Ovary (tissue), 9 donors: ENCODE data around the gene SYTL3. TPM values are rescaled to one million over a fixed set of nuclear protein-coding genes. Genes with fewer than 3 reads are reported as not detected.
"Not testable (repeated sequence)": the region's sequence is repeated elsewhere in the genome, so short reads cannot be mapped to it uniquely, and the experiment has no call there.

Experiments
- DNase-seq, 5 donors: peaks; one replicate each; pipeline ENCODE4 v3.0.0-alpha.2; 2019 to 2020
- H3K27ac ChIP-seq, 2 donors: fragments of 200-600 bp; one replicate each; pipeline versions ENCODE4 v1.5.1 to v1.8.0; 2019 to 2022
- H3K27me3 ChIP-seq: fragments of 200-600 bp; one replicate; pipeline ENCODE4 v1.8.0; 2022
- H3K36me3 ChIP-seq: fragments of 200-600 bp; sonication (generic); one replicate; pipeline ENCODE4 v1.5.1; 2019
- H3K4me1 ChIP-seq: one replicate; pipeline ENCODE4 v1.8.1; 2013; ENCODE audit warnings: mild to moderate bottlenecking, moderate library complexity; ENCODE audit not compliant: insufficient read depth
- H3K4me3 ChIP-seq: fragments of 200-600 bp; sonication (generic); one replicate; pipeline ENCODE4 v1.5.1; 2017
- H3K9me3 ChIP-seq, 2 donors: fragments of 200-600 bp in 1 of 2; sonication (generic) in 1 of 2; one replicate each; pipeline versions ENCODE4 v1.5.1 to v1.8.1; 2013 to 2019; ENCODE audit warnings: mild to moderate bottlenecking in 1 of 2, moderate library complexity in 1 of 2
- EP300 ChIP-seq: sonication (generic); formaldehyde crosslinking; IDR thresholded peaks from one replicate; pipeline ENCODE4 v1.6.1; 2017; ENCODE audit warnings: antibody characterized with exemption
- POLR2A ChIP-seq: fragments of 450-650 bp; IDR thresholded peaks from one replicate; pipeline ENCODE4 v1.6.1; 2017; ENCODE audit warnings: antibody characterized with exemption, mild to moderate bottlenecking, moderate library complexity
- WGBS, 3 donors: extraction: QIAGEN DNeasy Blood & Tissue Kit in 1 of 3; methylation state at CpG; one replicate each; pipeline versions ENCODE4 v1.1.5 to v1.1.7; 2013 to 2017; 5-methylcytosine and 5-hydroxymethylcytosine counted together
- intact Hi-C, 4 donors: fragments of 100-400 bp; cut with DNase I; formaldehyde crosslinking; loops; one replicate each; pipeline versions ENCODE4 v1.11.0 to v1.15.1; 2022 to 2023
- polyA plus RNA-seq, 2 donors: library from polyadenylated mRNA; stranded (reverse); fragments of 200-250 nt in 1 of 2; fragments of 350-450 nt in 1 of 2; fragmentation: Illumina TruSeq in 1 of 2; extraction: RNeasy Lipid Tissue Mini Kit (QIAGEN cat#74804) in 1 of 2; gene quantifications; one replicate each; pipeline ENCODE4 v1.2.3, GENCODE V29; 2013 to 2014
- total RNA-seq, 7 donors: library from RNA; depleted of rRNA in 2 of 7; stranded (reverse); fragments of >200 nt in 2 of 7; fragmentation: NEBNext Ultra II Directional in 3 of 7; extraction: Animal tissue kit (Norgen Biotek cat#: 25700) in 3 of 7; gene quantifications; one replicate each; pipeline versions ENCODE4 v1.1.0 to v1.2.4, GENCODE V29; 2016 to 2023
- TF ChIP-seq, protein P1 (sequence below), 3 donors: fragments of 450-650 bp in 2 of 3; fragments of 200-600 bp in 1 of 3; IDR thresholded peaks; one replicate each; pipeline versions ENCODE4 v1.5.1 to v1.8.0; 2016 to 2022; ENCODE audit warnings: antibody characterized with exemption in 3 of 3, mild to moderate bottlenecking in 1 of 3
- donor health status: DM: no; HTN: no; CAD: no; lungs with moderate emphysema.
- donor health status: DM: no; HTN: no; CAD: no.
- donor health status: Bipolar disorder and iron deficiency.
- donor health status: DM: yes; HTN: yes; CAD: no.
- donor health status: DM: no; HTN: no; CAD: no.
- donor health status: DM: yes; HTN: yes; CAD: no.

Gene SYTL3
- total and polyA plus RNA-seq, 9 donors = 1.7 to 7.8 (median 2.5) TPM

DNA sequence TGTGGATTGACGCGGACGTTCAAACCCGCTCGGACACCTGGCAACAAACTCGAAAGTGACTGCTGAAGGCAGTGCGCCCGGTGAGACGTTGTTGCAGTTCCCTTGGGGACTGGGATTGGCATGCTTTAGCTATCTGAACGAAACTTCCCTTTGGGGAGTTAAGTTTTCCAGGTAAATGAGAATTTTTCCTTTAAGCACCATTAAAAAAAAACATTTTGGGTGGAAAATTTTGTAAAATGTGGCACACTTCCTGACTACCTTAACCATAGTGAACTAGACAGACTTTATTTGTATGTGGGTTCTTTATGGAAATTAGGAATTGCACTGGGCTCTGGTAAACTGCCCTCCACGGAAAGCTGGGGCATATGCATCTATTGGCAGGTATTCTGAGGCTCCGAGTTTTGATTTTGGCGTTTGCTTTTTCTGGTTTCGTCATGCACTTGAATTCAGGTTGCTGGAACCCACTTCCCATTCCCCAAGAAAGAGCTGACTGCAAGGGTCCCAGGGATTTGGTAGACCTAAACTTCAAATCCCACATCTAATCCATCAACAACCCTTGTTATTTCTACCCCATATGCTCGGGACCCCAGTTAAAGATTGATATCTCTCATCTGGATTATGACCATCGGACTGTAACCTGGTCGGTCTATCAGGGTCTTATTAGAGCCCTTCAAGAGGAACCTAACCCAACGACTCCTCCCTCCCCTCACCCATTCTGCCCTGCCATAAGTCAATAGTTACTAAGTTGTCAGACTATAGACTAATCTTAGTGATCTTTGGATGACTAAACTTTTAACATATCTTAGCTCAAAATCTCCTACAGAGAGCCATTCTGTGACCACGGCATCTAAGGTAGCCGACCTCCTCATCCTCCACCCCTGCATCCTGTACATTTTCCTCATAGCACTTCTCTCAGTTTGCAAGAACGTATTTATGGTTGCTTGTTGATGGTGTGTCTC lies 4.5 kb upstream of the SYTL3 start:
- TF ChIP-seq, protein P1, sequence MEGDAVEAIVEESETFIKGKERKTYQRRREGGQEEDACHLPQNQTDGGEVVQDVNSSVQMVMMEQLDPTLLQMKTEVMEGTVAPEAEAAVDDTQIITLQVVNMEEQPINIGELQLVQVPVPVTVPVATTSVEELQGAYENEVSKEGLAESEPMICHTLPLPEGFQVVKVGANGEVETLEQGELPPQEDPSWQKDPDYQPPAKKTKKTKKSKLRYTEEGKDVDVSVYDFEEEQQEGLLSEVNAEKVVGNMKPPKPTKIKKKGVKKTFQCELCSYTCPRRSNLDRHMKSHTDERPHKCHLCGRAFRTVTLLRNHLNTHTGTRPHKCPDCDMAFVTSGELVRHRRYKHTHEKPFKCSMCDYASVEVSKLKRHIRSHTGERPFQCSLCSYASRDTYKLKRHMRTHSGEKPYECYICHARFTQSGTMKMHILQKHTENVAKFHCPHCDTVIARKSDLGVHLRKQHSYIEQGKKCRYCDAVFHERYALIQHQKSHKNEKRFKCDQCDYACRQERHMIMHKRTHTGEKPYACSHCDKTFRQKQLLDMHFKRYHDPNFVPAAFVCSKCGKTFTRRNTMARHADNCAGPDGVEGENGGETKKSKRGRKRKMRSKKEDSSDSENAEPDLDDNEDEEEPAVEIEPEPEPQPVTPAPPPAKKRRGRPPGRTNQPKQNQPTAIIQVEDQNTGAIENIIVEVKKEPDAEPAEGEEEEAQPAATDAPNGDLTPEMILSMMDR (IDR thresholded peaks at IDR 0.05) = no peak
- TF ChIP-seq POLR2A (no peak), EP300 (no peak)
- peak in 2 of 5 donors; percentile 6 to 13 for DNase-seq
- intact Hi-C loops = no loop called here
- peaks cover 9% of the 10 kb centered on the region for H3K4me1 ChIP-seq
- peak overlapping the region; percentile 68 to 88 for H3K27ac ChIP-seq
- no peaks in the 10 kb centered on the region for H3K36me3 ChIP-seq
- WGBS, 3 donors = 35 to 38% (median 35%) methylated on average over 21 of the region's 21 CpGs
- H3K4me3 ChIP-seq = peak overlapping the region; percentile 82
- H3K9me3 ChIP-seq = no peaks in the 10 kb centered on the region
- no peaks in the 10 kb centered on the region for H3K27me3 ChIP-seq

DNA sequence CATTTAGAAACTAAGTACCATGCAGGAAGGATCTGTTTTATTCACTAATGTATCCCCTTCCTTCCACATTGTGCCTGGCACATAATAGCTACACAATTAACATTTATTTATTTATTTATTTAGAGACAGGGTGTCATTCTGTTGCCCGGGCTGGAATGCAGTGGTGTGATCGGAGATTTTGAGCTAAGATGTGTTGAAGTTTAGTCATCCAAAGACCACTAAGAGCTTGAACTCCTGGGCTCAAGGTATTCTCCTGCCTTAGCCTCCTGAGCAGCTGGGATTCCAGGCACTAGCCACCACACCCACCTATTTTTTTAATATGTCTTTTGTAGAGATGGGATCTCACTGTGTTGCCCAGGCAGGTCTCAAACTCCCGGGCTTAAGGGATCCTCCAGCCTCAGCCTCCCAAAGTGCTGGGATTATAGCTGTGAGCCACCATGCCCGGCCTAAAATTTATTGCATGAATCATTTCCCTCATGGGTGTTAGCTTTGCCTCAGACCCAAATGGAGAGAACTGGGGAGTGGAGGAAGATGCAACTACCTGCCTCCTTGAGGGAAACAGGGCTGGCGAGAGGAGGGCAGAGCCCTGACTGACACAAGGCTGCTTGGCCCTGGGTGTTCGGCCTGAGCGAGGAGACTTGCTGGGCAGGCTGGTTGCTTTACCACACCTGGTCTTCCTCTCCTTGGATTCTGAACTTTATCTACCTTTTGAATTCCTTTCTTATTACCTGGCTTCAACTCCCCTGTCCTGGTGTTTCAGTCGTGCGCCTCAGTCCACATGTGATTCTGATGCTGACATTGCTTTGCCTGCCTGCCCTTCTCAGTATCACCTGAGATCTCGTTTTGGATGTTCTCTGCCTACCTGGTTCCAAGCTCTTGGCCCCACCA lies 3.6 kb upstream of the SYTL3 start:
- TF ChIP-seq EP300 = no peak
- Histone ChIP-seq H3K4me1 (peaks cover 9% of the 10 kb centered on the region), H3K36me3 (no peaks in the 10 kb centered on the region), H3K27ac (no peak overlapping the region), H3K4me3 (no peak overlapping the region), H3K27me3 (no peaks in the 10 kb centered on the region), H3K9me3 (no peaks in the 10 kb centered on the region)
- intact Hi-C loops = no loop called here
- DNase-seq = peak in 2 of 5 donors; percentile 3 to 30
- 81 to 91% (median 90%) methylated on average over 10 of the region's 10 CpGs for WGBS, 3 donors

DNA sequence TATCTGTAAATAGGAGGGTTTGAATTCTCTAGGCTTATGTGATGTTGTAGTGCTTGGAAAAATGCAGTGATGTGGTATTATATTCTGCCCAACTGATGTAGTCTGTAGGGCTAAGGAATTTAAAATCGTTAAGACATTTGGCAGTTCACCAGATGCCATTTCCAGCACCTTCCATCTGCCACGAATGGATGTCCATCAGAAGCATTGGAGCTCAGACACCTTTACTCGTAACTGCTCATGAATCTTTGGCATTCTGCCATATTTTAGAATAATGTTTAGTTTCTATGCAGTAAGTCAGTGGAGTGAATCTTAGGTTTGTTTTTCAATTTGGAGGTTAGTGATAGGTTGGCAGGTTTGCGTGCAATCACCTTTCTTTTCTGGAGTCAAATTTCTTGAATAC lies 2.4 kb upstream of the SYTL3 start:
- Histone ChIP-seq H3K4me3 (no peak overlapping the region), H3K27me3 (no peaks in the 10 kb centered on the region), H3K27ac (no peak overlapping the region), H3K36me3 (no peaks in the 10 kb centered on the region), H3K4me1 (peaks cover 5% of the 10 kb centered on the region), H3K9me3 (no peaks in the 10 kb centered on the region)
- 58 to 64% (median 63%) methylated on average over 4 of the region's 4 CpGs for WGBS, 3 donors
- TF ChIP-seq, protein P1 (IDR thresholded peaks at IDR 0.05) = no peak
- intact Hi-C loops = no loop called here
- no peak for DNase-seq

DNA sequence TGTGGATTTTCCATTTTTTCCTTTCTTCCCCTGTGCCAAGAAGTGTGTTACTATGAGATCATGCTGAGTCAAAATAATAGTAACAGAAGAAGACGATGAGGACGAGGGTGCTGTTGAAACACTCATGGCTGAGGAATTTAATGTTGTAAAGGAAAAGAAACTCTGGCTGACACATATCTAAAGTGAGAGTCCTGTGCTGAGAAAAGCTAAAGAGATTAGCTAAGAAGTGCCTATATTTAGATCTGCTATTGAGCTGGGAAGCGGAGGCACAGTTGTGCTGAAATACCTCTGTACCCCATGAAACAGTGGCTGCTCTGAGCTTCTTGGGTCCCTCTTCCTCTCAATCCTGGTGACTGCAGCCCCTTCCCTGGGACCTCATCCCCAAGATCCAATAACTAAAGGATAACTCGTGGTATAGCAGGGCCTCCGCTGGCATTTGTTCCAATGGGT lies 1.1 kb upstream of the SYTL3 start:
- intact Hi-C loops = no loop called here
- H3K27me3 ChIP-seq = no peaks in the 10 kb centered on the region
- no peaks in the 10 kb centered on the region for H3K36me3 ChIP-seq
- no peak overlapping the region for H3K4me3 ChIP-seq
- H3K4me1 ChIP-seq = peaks cover 2% of the 10 kb centered on the region
- 45 to 59% (median 56%) methylated on average over 5 of the region's 5 CpGs for WGBS, 3 donors
- no peak for DNase-seq
- TF ChIP-seq EP300 = no peak
- no peak for TF ChIP-seq POLR2A
- TF ChIP-seq, protein P1 (IDR thresholded peaks at IDR 0.05) = no peak
- no peaks in the 10 kb centered on the region for H3K9me3 ChIP-seq
- no peak overlapping the region for H3K27ac ChIP-seq

DNA sequence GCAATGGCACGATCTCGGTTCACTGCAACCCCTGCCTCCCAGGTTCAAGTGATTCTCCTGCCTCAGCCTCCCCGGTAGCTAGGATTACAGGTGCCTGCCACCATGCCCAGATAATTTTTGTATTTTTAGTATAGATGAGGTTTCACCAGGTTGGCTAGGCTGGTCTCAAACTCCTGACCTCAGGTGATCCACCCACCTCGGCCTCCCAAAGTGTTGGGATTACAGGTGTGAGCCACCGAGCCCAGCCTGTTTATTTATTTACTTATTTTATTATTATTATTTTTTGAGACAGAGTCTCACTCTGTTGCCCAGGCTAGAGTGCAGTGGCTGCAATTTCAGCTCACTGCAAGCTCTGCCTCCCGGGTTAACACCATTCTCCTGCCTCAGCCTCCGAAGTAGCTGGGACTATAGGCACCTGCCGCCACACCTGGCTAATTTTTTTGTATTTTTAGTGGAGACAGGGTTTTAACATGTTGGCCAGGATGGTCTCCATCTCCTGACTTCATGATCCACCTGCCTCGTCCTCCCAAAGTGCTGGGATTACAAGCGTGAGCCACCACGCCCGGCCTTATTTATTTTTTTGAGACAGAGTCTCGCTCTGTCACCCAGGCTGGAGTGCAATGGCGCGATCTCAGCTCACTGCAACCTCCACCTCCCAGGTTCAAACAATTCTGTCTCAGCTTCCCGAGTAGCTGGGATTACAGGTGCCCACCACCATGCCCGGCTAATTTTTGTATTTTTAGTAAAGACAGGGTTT lies 2.3 kb downstream of the SYTL3 start:
- H3K36me3 ChIP-seq, H3K4me3 ChIP-seq, DNase-seq, intact Hi-C loops, H3K27me3 ChIP-seq, H3K9me3 ChIP-seq, H3K27ac ChIP-seq: not testable (repeated sequence)
- WGBS, 3 donors = 91 to 96% (median 95%) methylated on average over 17 of the region's 17 CpGs
- peaks cover 10% of the 10 kb centered on the region for H3K4me1 ChIP-seq
